ENCODE results near the gene MASP2.
"Not testable (repeated sequence)": the region's sequence is repeated elsewhere in the genome, so short reads cannot be mapped to it uniquely, and the experiment has no call there.

Gene MASP2

DNA sequence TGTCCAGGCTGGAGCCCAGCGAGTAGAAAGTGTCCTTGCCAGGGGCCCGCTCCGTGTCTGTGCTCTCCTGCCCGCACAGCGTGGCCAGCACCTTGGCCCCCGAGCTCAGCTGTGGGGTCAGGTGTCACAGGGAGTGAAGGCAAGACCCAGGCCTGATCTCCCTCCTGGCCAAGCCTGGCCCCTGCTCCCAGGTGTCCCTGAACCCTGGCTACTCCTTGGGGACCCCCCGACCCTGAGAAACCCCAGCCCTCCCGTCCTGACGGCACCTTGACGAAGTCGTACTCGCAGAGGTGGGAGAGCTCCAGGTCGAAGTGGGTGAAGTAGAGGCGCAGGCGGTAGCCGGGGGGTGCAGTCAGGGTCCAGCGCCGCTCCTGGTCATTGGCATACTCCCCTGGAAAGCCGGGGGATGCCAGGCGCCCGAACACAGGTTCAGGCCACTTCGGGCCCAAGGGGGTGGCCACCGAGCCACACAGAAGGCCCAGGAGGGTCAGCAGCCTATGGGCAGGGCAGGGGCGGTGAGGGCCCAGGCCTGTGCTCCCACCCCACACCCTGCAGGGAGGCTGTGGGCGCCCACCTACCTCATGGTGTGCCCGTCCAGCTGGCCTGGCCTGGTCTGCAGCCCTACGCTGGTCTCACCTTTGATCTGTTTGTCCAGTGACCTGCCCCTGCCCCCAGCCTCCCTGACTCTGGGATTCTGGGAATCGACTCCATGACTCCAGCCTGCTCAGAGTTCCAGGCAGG, at the start of gene MASP2:
MASP2 (minus strand) TSS at position 615 of the 741 bp plus-strand sequence; CDS start at position 583, 32 bp downstream.
- no peak for DNase-seq (ENCODE audit: low read depth)

DNA sequence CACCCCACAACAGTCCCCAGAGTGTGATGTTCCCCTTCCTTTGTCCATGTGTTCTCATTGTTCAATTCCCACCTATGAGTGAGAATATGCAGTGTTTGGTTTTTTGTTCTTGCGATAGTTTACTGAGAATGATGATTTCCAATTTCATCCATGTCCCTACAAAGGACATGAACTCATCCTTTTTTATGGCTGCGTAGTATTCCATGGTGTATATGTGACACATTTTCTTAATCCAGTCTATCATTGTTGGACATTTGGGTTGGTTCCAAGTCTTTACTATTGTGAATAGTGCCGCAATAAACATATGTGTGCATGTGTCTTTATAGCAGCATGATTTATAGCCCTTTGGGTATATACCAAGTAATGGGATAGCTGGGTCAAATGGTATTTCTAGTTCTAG, 36.7 kb upstream of the MASP2 start:
- not testable (repeated sequence) for DNase-seq (ENCODE audit: low read depth)

DNA sequence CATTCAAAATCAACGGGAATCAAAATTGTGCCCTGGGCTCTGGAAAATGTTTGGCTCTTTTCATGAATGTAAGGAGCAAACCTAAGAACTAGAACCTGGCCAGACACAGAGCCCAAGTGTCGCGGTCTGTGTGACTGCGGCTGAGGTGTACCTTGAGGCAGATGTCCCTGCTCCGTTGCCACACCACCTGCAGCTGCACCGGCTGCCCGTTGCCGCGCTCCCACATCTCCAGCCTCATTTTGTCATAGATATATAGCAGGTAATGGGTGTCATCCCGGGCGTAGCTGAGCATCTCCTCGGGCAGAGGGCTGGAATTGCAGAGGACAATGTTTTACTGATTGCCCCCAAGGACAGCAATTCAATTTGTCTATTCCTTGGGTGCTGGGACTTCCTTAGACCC, 33.9 kb upstream of the MASP2 start:
- no peak for DNase-seq (ENCODE audit: low read depth)

DNA sequence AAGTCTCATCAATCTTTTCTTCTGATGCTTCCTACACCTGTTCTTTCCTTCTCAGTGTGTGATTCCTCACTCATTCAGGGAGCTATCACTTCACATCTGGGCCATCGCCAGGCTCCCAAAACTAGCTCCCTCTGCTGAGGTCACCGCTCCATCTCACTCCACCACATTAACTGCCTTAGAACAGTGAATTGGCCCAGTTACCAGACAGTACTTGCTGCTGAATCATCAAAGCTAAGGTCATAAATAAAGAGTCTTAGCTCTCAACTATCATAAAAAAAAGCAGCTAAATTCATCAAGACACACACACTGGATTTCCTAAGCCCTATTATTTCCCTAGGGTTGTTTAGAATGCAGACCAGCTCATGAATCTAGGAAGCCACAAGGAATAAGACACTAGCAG, 31.6 kb upstream of the MASP2 start:
- peak; percentile 33 for DNase-seq (ENCODE audit: low read depth)

DNA sequence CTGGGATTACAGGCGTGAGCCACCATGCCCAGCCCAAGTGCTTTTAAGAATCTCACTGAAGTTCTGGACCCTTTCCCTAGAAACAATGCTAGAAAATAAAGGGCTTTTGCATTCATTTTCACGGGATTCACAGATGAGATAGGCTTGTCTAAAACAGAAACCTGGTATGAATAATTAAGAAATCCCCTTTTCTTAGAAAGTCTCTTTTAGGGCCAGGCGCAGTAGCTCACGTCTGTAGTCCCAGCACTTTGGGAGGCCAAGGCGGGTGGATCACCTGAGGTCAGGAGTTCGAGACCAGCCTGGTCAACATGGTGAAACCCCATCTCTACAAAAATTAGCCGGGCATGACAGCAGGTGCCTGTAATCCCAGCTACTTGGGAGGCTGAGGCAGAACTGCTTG, 26.4 kb upstream of the MASP2 start:
- not testable (repeated sequence) for DNase-seq (ENCODE audit: low read depth)

DNA sequence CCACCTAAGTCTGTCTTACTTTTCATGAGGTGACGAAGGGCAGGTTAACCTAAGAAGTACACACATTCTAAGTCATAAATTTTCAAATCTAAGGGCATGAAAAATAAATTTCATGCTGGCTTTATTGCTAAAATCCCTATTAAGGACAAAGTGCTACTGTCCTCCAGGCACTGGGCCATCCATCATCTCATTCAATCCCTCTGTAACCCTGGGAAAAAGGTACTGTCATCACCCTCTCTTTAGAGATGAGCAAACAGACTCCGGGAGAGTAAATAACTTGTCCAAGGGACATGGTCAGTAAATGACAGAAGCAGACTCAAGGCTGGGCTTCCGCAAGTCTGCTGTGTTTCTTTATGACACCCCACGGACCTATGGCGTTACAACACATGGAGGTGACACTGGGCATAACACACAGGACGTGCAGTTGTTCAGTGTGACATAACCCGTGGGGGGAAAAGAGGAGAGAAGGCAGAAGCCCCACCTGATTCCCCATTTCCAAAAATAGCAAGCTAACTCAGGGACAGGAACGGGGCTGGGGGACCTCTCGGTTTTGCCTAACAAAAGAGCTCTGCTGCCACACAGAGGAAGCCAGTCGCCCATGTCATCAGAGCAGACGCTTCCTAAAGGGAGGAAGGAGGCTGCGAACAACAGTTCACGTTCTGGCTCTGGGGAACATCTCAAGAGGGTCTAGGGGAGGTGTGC, 25.3 kb upstream of the MASP2 start:
- DNase-seq (ENCODE audit: low read depth), result no peak

DNA sequence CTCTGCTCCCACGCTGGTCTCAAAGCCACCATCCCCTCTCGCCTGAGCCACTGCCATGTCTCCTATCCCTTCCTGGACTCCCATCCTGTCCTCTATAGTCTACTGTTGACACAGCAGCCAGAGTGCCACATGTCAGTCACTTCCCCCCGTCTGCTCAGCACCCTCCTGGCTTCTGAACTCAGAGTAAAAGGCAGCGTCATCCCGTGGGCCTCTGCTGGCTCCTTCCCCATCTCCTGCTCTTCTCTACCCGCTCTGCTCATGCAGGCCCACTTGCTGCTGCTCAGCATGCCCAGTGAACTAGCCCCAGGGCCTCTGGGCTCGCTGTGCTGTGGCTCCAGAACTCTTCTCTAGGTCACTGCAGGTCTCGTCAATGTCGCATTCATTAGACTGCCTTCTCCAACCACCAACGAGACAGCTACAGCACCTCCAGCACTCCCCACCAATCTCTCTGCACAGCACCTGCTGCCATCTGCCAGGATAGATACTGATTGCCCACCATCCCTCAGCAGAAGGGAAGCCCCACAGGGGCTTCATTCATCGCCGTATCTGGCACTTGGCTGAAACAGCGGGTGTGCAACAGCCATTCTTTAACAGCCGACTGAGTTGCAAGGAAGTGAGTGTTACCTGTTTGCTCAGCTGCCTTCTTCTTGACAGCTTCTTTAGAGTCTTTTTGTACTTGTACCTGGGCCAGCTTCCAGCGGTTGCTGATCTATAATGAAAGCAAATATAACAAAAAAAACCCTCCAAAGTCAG, 24.6 kb upstream of the MASP2 start:
- no peak for DNase-seq (ENCODE audit: low read depth)

DNA sequence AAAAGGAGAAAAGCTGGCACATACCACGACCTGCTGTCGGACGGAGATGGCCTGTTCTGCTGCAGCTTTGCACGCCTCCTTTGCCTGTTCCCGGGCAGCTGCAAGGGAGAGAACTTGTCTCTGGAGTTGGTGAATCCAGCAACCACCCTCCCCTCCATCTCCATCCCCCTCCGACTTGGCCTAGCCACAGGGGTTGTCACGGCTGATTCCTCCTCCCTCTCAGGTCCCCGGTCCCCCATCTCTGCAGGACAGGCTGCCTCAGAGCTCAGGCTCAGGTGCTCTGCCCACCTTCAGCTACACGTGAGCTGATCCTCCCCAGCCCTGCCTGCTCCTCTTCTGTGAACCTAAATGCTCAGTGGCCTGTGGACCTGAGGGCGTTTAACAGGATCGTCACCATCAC, 23.8 kb upstream of the MASP2 start:
- DNase-seq (ENCODE audit: low read depth), result no peak

DNA sequence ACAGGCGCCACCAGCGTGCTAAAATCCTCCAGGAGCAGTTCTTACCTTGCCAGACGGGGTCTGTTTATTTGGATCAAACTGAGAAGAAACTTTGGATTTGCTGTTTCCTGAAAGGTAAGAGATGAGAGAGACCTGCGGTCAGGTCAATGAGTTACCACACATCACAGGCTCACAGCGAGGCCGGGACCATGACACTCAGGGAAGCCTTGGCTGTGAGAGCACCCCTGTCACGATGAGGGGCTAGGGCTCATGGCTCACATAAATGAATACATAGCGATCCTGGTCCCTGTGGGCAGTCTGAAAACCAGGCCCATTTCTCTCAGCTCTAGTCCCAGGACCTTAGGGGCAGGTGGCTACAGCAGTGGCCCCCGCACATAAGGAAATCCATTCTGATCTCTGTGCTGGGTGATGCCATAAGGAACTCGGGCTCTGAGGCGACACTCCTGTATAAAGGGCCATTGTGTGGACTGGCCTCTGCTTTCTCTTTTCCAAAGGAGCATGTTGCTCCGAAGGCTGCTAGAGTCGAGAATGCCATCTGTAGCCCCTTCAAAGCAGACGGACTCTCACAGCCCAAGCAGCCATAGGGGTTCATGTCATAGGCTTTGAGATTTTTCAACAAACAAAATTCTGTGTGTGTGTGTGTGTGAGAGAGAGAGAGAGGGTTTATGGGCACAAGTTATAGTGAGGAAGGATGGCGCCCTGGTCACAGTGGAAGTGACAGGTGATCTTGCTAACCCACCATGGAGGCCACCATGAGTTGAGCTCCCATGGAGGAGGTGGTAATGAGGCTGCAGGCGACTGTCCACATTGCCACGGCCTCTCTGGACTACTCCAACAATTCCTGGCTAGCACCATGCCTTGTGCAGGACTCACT, 21.8 kb upstream of the MASP2 start:
- no peak for DNase-seq (ENCODE audit: low read depth)

DNA sequence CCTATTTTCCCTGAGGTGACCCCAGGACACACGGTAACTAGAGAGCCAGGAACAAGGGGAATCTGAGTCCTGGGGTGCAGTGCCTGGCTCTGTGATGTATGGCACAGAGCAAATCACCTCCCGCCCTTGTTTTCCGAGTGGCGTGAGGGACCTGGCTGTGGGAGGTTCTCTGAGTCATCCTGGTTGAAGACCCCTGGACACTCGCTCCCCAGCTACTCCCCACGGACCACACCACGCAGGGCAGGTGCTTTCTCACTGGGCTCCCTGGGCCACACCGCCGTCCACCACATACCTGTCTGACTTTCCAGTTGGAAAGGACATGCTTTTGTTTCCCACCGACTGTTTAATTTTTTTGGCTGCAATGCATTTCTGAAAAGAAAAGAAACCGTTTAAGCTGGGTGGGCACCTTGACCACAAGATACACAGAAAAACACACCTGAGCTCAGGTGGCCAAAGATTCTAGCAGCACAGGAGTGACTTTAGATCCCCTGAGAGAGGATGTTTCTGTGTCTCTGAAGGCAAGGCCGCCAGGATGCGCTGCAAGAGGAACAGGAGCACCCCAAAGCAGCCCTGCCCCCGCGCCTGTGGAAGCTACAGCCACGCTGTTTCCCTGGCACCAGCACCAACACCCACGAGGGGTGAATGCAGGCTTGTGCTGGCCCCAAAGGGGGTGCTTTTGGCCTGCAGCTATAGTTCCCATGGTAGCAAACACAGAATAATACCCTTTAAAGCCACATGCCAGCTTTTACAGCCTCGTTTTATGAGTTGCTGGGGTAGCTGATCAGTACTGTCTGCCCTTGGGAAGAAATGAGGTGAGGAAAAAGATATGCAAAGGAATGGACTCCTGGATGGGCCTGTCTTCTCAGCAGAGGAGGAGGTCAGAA, 20.9 kb upstream of the MASP2 start:
- DNase-seq (ENCODE audit: low read depth), result no peak

DNA sequence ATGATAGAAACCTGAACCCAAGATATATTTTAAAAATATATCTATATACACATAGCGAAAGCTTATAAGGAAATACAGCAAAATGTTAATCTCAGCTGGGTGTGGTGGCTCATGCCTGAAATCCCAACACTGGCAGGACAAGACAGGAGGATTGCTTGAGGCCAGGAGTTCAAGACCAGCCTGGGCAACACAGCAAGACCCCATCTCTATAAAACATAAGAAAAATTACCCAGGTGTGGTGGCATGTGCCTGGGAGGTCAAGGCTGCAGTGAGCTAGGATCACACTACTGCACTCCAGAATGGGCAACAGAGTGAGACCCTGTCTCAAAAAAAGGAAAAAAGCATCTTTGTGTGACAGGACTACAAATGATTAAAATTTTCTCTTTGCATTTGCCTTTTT, 18.8 kb upstream of the MASP2 start:
- DNase-seq (ENCODE audit: low read depth), result no peak

DNA sequence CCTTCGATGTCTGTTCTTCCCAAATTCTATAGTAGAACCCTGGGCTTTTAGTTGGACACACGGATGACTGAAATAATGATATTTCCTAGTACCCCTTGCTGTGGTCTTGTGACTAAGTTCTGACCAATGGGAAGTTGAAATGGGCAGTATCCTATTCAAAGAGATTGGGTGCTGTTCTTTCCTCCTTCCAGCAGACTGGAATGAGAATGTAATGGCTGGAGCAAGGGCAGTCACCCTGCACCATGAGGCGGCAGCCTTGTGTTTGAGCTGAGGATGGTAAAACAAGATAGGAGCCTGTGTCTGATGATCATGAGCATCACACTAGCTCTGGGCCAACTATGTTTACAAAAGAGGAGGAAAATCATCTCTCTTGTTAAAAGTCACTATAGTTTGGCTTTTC, 17.9 kb upstream of the MASP2 start:
- DNase-seq (ENCODE audit: low read depth), result no peak

DNA sequence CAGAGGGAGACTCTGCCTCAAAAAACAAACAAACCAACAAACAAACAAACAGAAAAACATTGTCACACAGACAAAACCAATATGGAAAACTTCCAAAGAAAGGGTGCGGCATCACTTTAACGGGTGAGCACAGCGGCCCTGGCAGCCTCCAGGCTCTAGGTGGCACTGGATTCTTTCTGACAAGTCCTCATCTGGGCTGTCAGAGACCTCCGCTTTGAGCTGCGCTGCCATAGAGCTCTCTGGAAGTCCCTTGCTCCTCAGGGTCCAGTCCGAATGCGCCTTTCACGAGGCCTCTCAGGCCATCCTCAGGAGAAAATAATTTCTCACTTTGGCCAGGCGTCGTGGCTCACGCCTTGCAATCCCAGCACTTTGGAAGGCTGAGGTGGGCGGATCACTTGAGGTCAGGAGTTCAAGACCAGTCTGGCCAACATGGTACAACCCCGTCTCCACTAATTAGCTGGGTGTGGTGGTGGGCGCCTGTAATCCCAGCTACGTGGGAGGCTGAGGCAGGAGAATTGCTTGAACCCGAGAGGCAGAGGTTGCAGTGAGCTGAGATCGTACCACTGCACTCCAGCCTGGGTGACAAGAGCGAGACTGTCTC, 17.0 kb upstream of the MASP2 start:
- not testable (repeated sequence) for DNase-seq (ENCODE audit: low read depth)

DNA sequence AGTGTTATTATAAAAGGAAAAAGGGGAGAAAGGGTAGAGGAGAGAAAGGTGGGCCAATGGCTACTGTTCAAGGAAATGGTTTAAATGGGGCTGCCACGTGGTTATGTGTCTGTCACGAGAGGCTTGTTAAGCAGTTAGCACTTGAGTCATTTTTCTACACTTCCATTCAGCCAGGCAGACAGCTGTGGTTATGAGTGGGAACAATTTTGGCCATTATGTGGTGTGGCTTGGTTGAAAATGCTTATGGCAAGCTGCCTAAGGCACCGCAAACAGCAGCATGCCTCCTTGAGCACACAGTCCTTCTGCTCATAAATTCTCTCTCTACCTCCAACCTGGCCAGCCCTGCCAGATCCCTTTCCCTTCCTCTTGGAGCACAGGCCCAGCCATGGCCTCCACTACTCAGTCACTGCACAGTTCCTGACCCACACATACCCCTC, 15.9 kb upstream of the MASP2 start:
- DNase-seq (ENCODE audit: low read depth), result no peak

DNA sequence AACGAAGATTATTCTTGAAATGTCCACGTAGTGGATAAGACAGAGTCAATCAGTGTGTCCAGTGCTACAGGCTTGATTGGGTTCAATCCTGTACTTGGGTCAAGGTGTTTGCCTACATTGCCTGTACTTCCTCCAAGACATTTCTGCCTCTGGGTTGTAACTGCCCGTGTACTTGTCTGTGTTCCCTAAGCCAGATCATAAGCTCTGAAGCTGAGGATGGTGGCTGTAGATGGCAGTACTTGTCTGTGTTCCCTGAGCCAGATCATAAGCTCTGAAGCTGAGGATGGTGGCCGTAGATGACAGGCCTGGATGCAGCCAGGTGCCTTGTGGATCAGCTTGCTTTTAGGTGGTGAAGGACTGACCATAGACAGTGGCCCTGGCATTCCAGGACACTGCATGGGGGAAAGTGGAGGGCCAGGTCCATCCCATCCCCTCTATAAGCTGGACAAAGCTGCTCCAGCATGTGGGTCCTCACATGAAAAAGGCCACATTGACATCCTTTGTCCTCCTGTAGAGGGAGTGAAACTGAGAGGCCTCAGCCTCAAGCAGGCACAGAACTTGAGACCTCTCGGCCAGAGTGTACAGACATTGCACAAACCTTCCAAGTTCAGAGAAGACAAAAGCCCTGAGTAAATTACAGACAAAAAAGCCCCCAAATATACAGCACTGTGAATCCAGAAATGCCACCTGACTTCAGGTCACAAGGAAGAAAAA, 14.8 kb upstream of the MASP2 start:
- DNase-seq (ENCODE audit: low read depth), result no peak

DNA sequence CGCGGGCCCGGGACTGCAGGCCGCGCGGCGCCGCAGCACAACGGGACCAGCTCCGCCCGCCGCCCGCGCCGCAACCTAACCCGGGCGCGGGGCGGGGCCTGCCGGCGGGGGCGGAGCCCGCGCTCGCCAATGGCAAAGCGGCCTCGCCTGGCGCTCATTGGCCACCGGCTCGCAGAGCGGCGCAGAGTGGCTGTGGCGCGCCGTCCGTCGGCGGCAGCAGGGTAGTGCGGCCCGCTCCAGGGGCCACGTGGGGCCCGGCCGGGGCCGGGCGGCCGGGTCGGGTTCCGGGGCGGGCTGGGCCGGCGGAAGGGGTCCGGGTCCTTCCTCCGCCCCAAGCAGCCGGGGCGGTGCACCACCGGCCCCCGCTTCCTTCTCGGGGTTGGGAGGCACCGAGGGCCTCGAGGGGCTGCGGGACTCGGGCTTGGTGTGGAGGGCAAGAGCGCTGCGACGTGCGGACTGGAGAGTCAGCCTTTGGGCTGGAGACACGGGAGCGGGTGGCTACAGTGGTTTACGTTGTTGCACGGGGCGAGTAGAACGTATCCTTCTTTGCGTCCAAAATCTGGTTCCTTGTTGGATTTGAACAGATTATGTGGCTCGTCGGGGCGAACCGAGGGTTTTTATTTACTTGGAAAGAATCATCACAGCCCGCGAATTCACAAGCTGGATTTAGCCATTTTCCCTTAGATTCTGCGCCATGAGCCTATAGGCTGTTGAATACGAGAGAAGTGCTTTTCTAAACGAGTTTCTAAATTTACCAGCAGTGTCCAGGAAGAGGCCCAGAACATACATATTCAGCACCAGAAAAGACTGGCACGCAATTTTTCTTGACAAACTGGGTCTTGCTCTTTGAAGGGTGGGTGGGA, 13.2 kb upstream of the MASP2 start, which contains the start of gene SRM:
SRM (minus strand) TSS at position 51 of the 863 bp plus-strand sequence. CDS start 75 bp downstream, outside the sequence.
- DNase-seq (ENCODE audit: low read depth), result peak; percentile 89

DNA sequence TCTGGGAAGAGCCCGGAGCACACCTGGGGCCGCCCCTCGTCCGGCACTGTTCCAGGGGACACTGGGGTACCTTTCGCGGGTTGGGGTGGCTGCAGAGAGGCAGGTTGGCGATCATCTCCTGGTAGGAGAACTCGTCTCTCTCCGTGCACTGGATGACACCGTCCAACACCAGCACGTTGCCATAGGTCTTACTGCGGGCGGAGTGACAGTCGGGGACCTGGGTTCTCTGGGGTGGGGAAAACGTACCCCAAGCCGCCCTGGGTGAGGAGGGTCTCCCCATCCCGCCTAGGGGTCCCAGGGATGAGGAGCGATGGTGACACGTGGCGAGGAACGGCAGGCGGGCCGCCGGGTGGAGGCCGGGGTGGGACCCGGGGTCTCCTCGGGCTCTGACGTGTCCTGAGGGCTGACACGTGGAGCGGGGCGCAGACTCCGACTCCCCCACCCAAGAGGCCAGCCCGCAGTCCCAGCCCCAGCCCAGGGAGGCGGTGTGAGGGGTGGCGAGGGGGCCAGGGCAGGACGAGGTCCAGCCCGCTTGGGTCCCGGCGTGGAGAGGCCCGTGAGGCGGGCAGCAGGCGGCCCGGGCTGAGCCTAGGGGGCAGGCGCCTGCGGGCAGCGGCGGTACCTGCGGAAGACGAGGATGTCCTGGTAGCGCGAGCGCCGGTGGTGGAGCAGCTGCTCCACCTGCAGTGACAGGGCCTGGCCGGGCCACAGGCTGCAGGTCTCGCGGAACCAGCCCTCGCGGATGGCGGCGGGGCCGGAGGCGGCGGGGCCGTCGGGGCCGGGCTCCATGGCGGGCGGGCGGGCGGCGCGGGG, 12.3 kb upstream of the MASP2 start:
- no peak for DNase-seq (ENCODE audit: low read depth)

Measured in iris pigment epithelial cell (primary cell).